ENCODE measurements around the gene ENO1. TPM values are rescaled to one million over a fixed set of nuclear protein-coding genes. Genes with fewer than 3 reads are reported as not detected.

The ENO1 gene
- total and polyA plus RNA-seq, 7 experiments from 2014 or later, result 198 to 3,569 (median 434) TPM

DNA sequence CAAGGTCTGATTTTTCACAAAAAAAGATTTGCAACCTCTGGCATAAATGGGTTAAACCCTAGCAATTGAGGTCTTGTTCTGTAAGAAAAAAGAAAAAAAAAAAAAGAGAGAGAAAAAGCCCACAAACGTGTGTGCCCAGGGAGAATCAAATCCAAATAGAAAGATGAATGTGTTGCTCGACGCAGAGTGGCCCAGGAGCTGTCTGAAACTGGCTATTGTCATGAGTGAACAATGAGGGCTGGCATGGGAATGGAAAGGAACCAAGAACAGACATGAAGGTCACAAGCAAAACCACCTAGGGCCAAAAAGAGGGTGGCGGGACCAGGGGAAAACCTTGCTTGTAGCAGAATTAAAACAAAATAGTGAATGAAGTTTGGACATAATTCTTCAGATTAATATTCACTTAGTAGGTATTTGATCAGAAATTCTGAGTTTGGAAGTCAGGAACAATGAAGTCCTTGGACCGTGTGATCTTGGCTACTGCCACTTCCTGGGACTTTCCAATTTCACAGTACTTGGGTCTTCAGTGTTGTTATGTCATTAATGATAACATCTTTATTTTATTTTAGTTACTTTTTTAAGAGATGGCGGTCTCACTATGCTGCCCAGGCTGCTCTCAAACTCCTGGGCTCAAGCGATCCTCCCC is 3.1 kb downstream of the ENO1 start:
- peaks cover 37 to 73% (median 65%) of the 10 kb centered on the region in 7 donors for H3K4me1 Mint-ChIP-seq
- peaks cover 0 to 2% (median 0%) of the 10 kb centered on the region in 11 donors for H3K9me3 Mint-ChIP-seq
- ATAC-seq (no peak), DNase-seq (no peak)
- peaks cover 0 to 3% (median 0%) of the 10 kb centered on the region in 5 donors for H3K27me3 Mint-ChIP-seq
- peak overlapping the region; percentile 90 for H3K27ac ChIP-seq (ENCODE audit: low read depth, low read length)
- no peak overlapping the region for H3K4me3 ChIP-seq (ENCODE audit: low read length)
- H3K27me3 ChIP-seq (ENCODE audit: control insufficient read depth in 2 of 2, insufficient read depth in 2 of 2, low read length in 2 of 2), result no peaks in the 10 kb centered on the region
- intact Hi-C loops (cut with micrococcal nuclease), result loop anchor here (5.0 to 10.0 kb wide), 6 partner anchors 42 to 949 kb away; partner anchors contain the start of gene CLSTN1 (in 1 of the 2)
- H3K9me3 ChIP-seq (ENCODE audit: control insufficient read depth in 2 of 3, low read length in 3 of 3), result no peaks in the 10 kb centered on the region
- POLR2A ChIA-PET, result interaction anchor here (0.6 kb wide), 1 partner anchor 496 kb away, joined by 3 read pairs; no protein-coding TSS in a partner anchor
- peaks cover 50 to 51% of the 10 kb centered on the region in 2 donors for H3K4me1 ChIP-seq (ENCODE audit: control insufficient read depth in 2 of 2, insufficient read depth in 2 of 2, low read length in 2 of 2)
- peak overlapping the region; percentile 73 to 99 (median 92) for H3K4me3 Mint-ChIP-seq
- CTCF ChIA-PET, result no interaction called here
- peak overlapping the region; percentile 37 to 99 (median 94) for H3K27ac Mint-ChIP-seq
- H3K36me3 ChIP-seq (ENCODE audit: control insufficient read depth in 2 of 3, insufficient read depth in 3 of 3, low read length in 3 of 3), result peaks cover 25 to 45% (median 32%) of the 10 kb centered on the region in 3 experiments
- peaks cover 8 to 72% (median 25%) of the 10 kb centered on the region in 5 donors for H3K36me3 Mint-ChIP-seq

DNA sequence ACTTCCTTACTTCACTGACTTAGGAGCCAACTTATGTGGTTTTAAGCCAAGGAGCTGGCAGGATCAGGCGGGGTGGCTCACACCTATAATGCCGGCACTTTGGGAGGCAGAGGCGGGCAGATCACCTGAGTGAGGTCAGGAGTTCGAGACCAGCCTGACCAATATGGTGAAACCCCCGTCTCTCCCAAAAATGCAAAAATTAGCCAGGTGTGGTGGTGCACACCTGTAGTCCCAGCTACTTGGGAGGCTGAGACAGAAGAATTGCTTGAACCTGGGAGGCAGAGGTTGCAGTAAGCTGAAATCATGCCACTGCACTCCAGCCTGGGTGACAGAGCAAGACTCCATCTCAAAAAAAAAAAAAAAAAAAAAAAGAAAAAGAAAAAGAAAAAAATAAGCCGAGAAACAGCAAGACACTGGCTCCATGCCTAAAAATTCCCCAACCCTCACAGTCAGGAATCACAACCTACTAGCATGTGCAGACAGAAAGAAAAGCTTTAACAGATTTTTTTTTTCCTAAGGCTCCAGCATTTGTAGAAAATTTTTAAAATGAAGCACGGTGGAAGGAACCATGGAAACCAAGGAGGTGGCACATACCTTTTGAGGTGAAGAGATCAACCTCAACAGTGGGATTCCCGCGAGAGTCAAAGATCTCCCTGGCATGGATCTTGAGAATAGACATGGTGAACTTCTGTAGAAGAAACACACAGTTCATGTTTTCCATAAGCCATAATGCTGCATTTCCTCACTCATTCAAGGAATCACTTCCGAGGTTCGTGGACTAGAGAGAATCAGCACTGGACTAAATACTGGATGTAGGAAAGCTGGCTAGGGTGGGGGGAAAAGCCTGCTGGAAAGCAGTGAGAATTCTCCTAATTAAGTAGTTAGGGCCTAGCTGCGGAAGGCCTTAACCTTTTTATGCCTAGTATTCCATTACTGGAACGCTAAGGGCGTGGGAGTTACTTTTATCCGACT is 4.0 kb downstream of the ENO1 start:
- H3K27ac ChIP-seq (ENCODE audit: low read depth, low read length), result peak overlapping the region; percentile 49
- no peak for DNase-seq
- no peaks in the 10 kb centered on the region for H3K27me3 ChIP-seq (ENCODE audit: control insufficient read depth in 2 of 2, insufficient read depth in 2 of 2, low read length in 2 of 2)
- Mint-ChIP-seq H3K4me3 (peak overlapping the region in 9 of 10 donors; percentile 22 to 99 (median 91)), H3K27me3 (peaks cover 0 to 3% (median 0%) of the 10 kb centered on the region in 5 donors), H3K9me3 (peaks cover 0 to 2% (median 0%) of the 10 kb centered on the region in 11 donors), H3K36me3 (peaks cover 8 to 77% (median 28%) of the 10 kb centered on the region in 5 donors), H3K4me1 (peaks cover 31 to 70% (median 59%) of the 10 kb centered on the region in 7 donors), H3K27ac (peak overlapping the region; percentile 37 to 99 (median 81))
- H3K9me3 ChIP-seq (ENCODE audit: control insufficient read depth in 2 of 3, low read length in 3 of 3), result no peaks in the 10 kb centered on the region
- no peak for ATAC-seq
- intact Hi-C loops (cut with micrococcal nuclease), result loop anchor here (5.0 to 10.0 kb wide), 6 partner anchors 43 to 950 kb away; partner anchors contain the start of gene CLSTN1 (in 1 of the 2)
- POLR2A ChIA-PET, result interaction anchor here (0.6 to 1.0 kb wide), 2 partner anchors 17 to 497 kb away, joined by 3 to 6 read pairs; no protein-coding TSS in a partner anchor
- peak overlapping the region; percentile 5 for H3K4me3 ChIP-seq (ENCODE audit: low read length)
- CTCF ChIA-PET, result interaction anchor here (0.6 to 0.7 kb wide), 2 partner anchors 8 to 113 kb away, joined by 3 to 4 read pairs; no protein-coding TSS in a partner anchor
- peaks cover 29 to 53% (median 37%) of the 10 kb centered on the region in 3 experiments for H3K36me3 ChIP-seq (ENCODE audit: control insufficient read depth in 2 of 3, insufficient read depth in 3 of 3, low read length in 3 of 3)
- peaks cover 44 to 45% of the 10 kb centered on the region in 2 donors for H3K4me1 ChIP-seq (ENCODE audit: control insufficient read depth in 2 of 2, insufficient read depth in 2 of 2, low read length in 2 of 2)

DNA sequence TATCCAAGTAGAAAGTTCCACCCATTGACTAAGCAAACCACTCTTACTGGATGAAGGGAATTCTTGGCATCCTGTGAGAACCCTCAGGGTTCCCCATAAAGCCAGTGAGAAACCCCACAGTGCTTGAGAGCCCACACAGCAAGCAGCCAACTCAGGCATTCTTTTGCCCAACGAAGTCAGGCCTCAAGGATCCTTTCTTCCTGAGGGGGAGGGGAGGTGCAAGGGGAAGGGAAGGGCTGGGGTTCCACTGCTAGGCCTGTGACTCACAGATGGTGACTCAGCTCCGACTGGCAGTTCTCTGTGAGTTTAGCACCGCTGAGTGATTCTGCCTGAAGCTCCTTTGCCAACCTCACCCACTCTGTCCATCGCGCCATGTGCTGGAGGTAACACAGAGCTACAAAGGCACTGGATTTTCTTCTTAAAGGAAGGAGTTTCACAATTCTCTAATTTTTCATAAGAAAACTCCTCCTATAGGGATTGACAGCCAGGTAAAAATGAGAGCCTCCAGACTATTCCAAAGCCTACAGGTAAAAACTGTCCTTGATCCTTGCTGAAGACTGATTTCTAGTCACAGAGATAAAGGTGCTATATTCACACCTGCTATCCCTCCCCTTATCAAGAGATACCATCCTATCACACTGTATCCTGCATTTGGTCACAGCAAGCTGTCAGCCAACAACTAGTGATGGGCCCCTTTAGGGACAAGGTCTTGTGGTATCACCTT is 4.8 kb downstream of the ENO1 start:
- ATAC-seq (peak; percentile 37), DNase-seq (peak in 2 of 9 donors; percentile 49 to 74)
- Mint-ChIP-seq H3K4me3 (peak overlapping the region in 8 of 10 donors; percentile 9 to 99 (median 33)), H3K36me3 (peaks cover 8 to 83% (median 28%) of the 10 kb centered on the region in 5 donors), H3K4me1 (peaks cover 30 to 74% (median 60%) of the 10 kb centered on the region in 7 donors), H3K9me3 (no peaks in the 10 kb centered on the region), H3K27ac (peak overlapping the region in 8 of 9 donors; percentile 9 to 85 (median 75)), H3K27me3 (peaks cover 0 to 3% (median 0%) of the 10 kb centered on the region in 5 donors)
- Histone ChIP-seq H3K4me3 (ENCODE audit: low read length) (no peak overlapping the region), H3K4me1 (ENCODE audit: control insufficient read depth in 2 of 2, insufficient read depth in 2 of 2, low read length in 2 of 2) (peaks cover 39 to 41% of the 10 kb centered on the region in 2 donors), H3K36me3 (ENCODE audit: control insufficient read depth in 2 of 3, insufficient read depth in 3 of 3, low read length in 3 of 3) (peaks cover 34 to 62% (median 37%) of the 10 kb centered on the region in 3 experiments), H3K27me3 (ENCODE audit: control insufficient read depth in 2 of 2, insufficient read depth in 2 of 2, low read length in 2 of 2) (no peaks in the 10 kb centered on the region), H3K27ac (ENCODE audit: low read depth, low read length) (peak overlapping the region; percentile 49), H3K9me3 (ENCODE audit: control insufficient read depth in 2 of 3, low read length in 3 of 3) (no peaks in the 10 kb centered on the region)
- CTCF ChIA-PET, result interaction anchor here (0.6 to 0.7 kb wide), 2 partner anchors 9 to 113 kb away, joined by 3 to 4 read pairs; no protein-coding TSS in a partner anchor
- intact Hi-C loops (cut with micrococcal nuclease), result loop anchor here (2.0 to 10.0 kb wide), 2 partner anchors 15 to 951 kb away; partner anchors contain the start of gene CLSTN1 (in 1 of the 2)
- POLR2A ChIA-PET, result interaction anchor here (1.0 kb wide), 1 partner anchor 18 kb away, joined by 6 read pairs; no protein-coding TSS in a partner anchor

DNA sequence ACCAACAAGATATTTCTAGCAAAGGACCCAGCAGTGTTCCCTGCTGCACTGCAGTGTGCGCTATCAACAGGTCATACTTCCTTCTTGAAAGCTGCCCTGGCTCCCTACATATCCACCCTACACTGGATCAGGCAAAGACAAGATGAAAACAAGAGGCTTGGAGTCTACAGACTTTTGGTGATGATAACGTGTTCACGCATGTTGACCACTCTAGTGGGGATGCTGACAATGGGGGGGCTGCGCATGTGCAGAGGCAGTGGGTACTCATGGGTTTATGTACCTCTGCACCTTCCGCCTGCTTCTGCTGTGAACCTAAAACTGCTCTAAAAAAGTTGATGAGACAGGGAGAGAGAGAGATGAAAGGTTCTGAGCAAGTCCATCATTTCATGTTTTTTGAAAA is 5.5 kb downstream of the ENO1 start:
- H3K4me1 Mint-ChIP-seq, result peaks cover 30 to 75% (median 60%) of the 10 kb centered on the region in 7 donors
- no peak for ATAC-seq

DNA sequence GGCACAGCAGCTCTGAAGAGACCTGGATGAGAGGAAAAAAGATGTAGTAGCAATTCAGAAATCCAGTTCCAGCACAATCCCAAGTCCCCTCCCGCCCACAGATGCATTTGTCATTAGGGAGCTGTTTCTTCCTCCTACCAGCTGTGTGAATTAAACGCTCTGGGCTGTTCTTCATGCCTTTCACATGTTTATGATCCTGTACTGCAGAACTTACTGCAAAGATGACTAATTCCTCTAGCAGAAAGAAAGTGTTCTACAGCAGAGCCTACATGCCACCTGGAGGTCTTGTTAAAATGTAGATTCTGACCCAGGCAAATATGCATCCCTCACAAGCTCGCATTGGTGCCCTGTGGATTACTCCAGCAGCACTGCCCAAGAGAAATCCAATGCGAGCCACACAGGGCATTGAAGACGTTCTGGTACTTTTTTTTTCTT is 6.5 kb downstream of the ENO1 start:
- Mint-ChIP-seq H3K9me3 (no peaks in the 10 kb centered on the region), H3K27me3 (no peaks in the 10 kb centered on the region), H3K27ac (peak overlapping the region in 4 of 9 donors; percentile 5 to 69 (median 51)), H3K4me3 (peak overlapping the region in 3 of 10 donors; percentile 20 to 99 (median 30)), H3K4me1 (peaks cover 30 to 83% (median 58%) of the 10 kb centered on the region in 7 donors), H3K36me3 (peaks cover 8 to 81% (median 32%) of the 10 kb centered on the region in 5 donors)
- peaks cover 46 to 77% (median 48%) of the 10 kb centered on the region in 3 experiments for H3K36me3 ChIP-seq (ENCODE audit: control insufficient read depth in 2 of 3, insufficient read depth in 3 of 3, low read length in 3 of 3)
- H3K4me3 ChIP-seq (ENCODE audit: low read length), result no peak overlapping the region
- intact Hi-C loops (cut with micrococcal nuclease), result loop anchor here (1.0 to 10.0 kb wide), 3 partner anchors 13 to 953 kb away; partner anchors contain the start of gene CLSTN1 (in 1 of the 2)
- no peaks in the 10 kb centered on the region for H3K9me3 ChIP-seq (ENCODE audit: control insufficient read depth in 2 of 3, low read length in 3 of 3)
- peak overlapping the region; percentile 22 for H3K27ac ChIP-seq (ENCODE audit: low read depth, low read length)
- H3K27me3 ChIP-seq (ENCODE audit: control insufficient read depth in 2 of 2, insufficient read depth in 2 of 2, low read length in 2 of 2), result no peaks in the 10 kb centered on the region
- ChIA-PET POLR2A (interaction anchor here (0.6 to 1.6 kb wide), 2 partner anchors 8 to 13 kb away, joined by 3 to 4 read pairs; no protein-coding TSS in a partner anchor), CTCF (interaction anchor here (1.2 to 2.1 kb wide), 3 partner anchors 8 to 133 kb away, joined by 3 to 6 read pairs (median 4); no protein-coding TSS in a partner anchor)
- no peak for DNase-seq
- H3K4me1 ChIP-seq (ENCODE audit: control insufficient read depth in 2 of 2, insufficient read depth in 2 of 2, low read length in 2 of 2), result peaks cover 38 to 39% of the 10 kb centered on the region in 2 donors
- ATAC-seq, result no peak

More for the DNA sequence above, 5.5 kb downstream of the ENO1 start:
- H3K27ac ChIP-seq (ENCODE audit: low read depth, low read length), result peak overlapping the region; percentile 49
- no peaks in the 10 kb centered on the region for H3K27me3 ChIP-seq (ENCODE audit: control insufficient read depth in 2 of 2, insufficient read depth in 2 of 2, low read length in 2 of 2)
- H3K36me3 Mint-ChIP-seq, result peaks cover 8 to 82% (median 29%) of the 10 kb centered on the region in 5 donors
- H3K4me3 ChIP-seq (ENCODE audit: low read length), result no peak overlapping the region
- H3K27ac Mint-ChIP-seq, result peak overlapping the region; percentile 9 to 85 (median 69)
- peaks cover 39 to 41% of the 10 kb centered on the region in 2 donors for H3K4me1 ChIP-seq (ENCODE audit: control insufficient read depth in 2 of 2, insufficient read depth in 2 of 2, low read length in 2 of 2)
- no peak for DNase-seq
- H3K9me3 Mint-ChIP-seq, result no peaks in the 10 kb centered on the region
- no peaks in the 10 kb centered on the region for H3K9me3 ChIP-seq (ENCODE audit: control insufficient read depth in 2 of 3, low read length in 3 of 3)
- POLR2A ChIA-PET, result no interaction called here
- H3K4me3 Mint-ChIP-seq, result peak overlapping the region in 7 of 10 donors; percentile 10 to 99 (median 41)
- intact Hi-C loops (cut with micrococcal nuclease), result loop anchor here (2.0 to 10.0 kb wide), 2 partner anchors 14 to 952 kb away; partner anchors contain the start of gene CLSTN1 (in 1 of the 2)
- peaks cover 38 to 67% (median 42%) of the 10 kb centered on the region in 3 experiments for H3K36me3 ChIP-seq (ENCODE audit: control insufficient read depth in 2 of 3, insufficient read depth in 3 of 3, low read length in 3 of 3)
- H3K27me3 Mint-ChIP-seq, result no peaks in the 10 kb centered on the region
- CTCF ChIA-PET, result interaction anchor here (1.2 to 2.1 kb wide), 2 partner anchors 14 to 132 kb away, joined by 3 to 6 read pairs; no protein-coding TSS in a partner anchor

All from naive thymus-derived CD4-positive, alpha-beta T cell (primary cell).